H1 (cell line): ENCODE results near the gene MELK. TPM values are rescaled to one million over a fixed set of nuclear protein-coding genes. Genes with fewer than 3 reads are reported as not detected.

Source experiments
- CTCF ChIA-PET: fragments of 300-600 bp; sonication (Branson Sonifier 250); formaldehyde crosslinking; loops from one replicate; lab custom pipeline; 2021; ENCODE audit not compliant: partially characterized antibody; lab: Charles Lee
- POLR2A ChIA-PET: fragments of 300-600 bp; sonication (Branson Sonifier 250); formaldehyde crosslinking; loops from one replicate; lab custom pipeline; 2021; ENCODE audit warnings: inconsistent platforms; ENCODE audit not compliant: partially characterized antibody; lab: Charles Lee
- DNase-seq, 2 experiments: peaks; one replicate each; pipeline versions ENCODE4 v3.0.0 to v3.0.0-alpha.2; 2010 to 2022; ENCODE audit warnings: low spot score in 2 of 2, low read depth in 1 of 2, mixed read lengths in 1 of 2
- FAIRE-seq: peaks from 2 replicates; lab custom pipeline; 2011; peaks lifted over from hg19 to GRCh38; lab: Jason Lieb, UNC
- H2AFZ ChIP-seq: 2 replicates; pipeline ENCODE4 v1.8.1; 2012; ENCODE audit warnings: low read length, inconsistent platforms
- H2AK5ac ChIP-seq: 2 replicates; pipeline ENCODE4 v1.6.1; 2013; ENCODE audit warnings: low read depth, low read length
- H2BK120ac ChIP-seq: replicated peaks from 2 replicates; pipeline ENCODE3; 2013; ENCODE audit warnings: low read depth, low read length, inconsistent platforms
- H2BK12ac ChIP-seq: 2 replicates; pipeline ENCODE4 v1.6.1; 2013; ENCODE audit warnings: low read depth, low read length
- H2BK15ac ChIP-seq: 2 replicates; pipeline ENCODE4 v1.6.1; 2013; ENCODE audit warnings: low read length
- H2BK20ac ChIP-seq: 2 replicates; pipeline ENCODE4 v1.6.1; 2013; ENCODE audit warnings: low read length
- H2BK5ac ChIP-seq: 2 replicates; pipeline ENCODE4 v1.6.1; 2013; ENCODE audit warnings: low read depth, low read length
- H3K14ac ChIP-seq: 2 replicates; pipeline ENCODE4 v1.6.1; 2013; ENCODE audit warnings: inconsistent platforms; ENCODE audit not compliant: insufficient read length
- H3K18ac ChIP-seq: 2 replicates; pipeline ENCODE4 v1.6.1; 2013; ENCODE audit warnings: low read length; ENCODE audit errors: extremely low read depth
- H3K23ac ChIP-seq: 2 replicates; pipeline ENCODE4 v1.6.1; 2013; ENCODE audit warnings: inconsistent platforms; ENCODE audit not compliant: insufficient read length
- H3K23me2 ChIP-seq: 2 replicates; pipeline ENCODE4 v1.6.1; 2013; ENCODE audit warnings: low read depth, low read length
- H3K27ac ChIP-seq: 2 replicates; pipeline ENCODE4 v1.6.1; 2011; ENCODE audit warnings: low read depth, low read length, inconsistent platforms
- H3K27me3 ChIP-seq, 4 experiments: replicated peaks in 1 of 4; 1 replicate in 1 of 4; 2 replicates in 3 of 4; pipeline versions ENCODE4 v1.6.1 to v1.8.1; 2011 to 2013; ENCODE audit warnings: low read length in 3 of 4, mild to moderate bottlenecking in 3 of 4, inconsistent platforms in 2 of 4, mixed read lengths in 2 of 4, moderate library complexity in 1 of 4; ENCODE audit not compliant: control insufficient read depth in 3 of 4, insufficient read depth in 3 of 4; ENCODE audit errors: extremely low read depth in 1 of 4
- H3K36me3 ChIP-seq, 4 experiments: 2 replicates each; pipeline versions ENCODE4 v1.6.1 to v1.8.1; 2011 to 2013; ENCODE audit warnings: mild to moderate bottlenecking in 4 of 4, low read length in 3 of 4, moderate library complexity in 2 of 4, control low read depth in 1 of 4, inconsistent platforms in 1 of 4; ENCODE audit not compliant: insufficient read depth in 4 of 4, control insufficient read depth in 2 of 4
- H3K4ac ChIP-seq: replicated peaks from 2 replicates; pipeline ENCODE3; 2013; ENCODE audit warnings: low read length, low read depth, mixed read lengths, inconsistent platforms; ENCODE audit not compliant: insufficient read length
- H3K4me1 ChIP-seq, 4 experiments: replicated peaks in 1 of 4; 1 replicate in 1 of 4; 2 replicates in 3 of 4; pipeline versions ENCODE4 v1.6.1 to v1.8.1; 2011 to 2013; ENCODE audit warnings: low read length in 3 of 4, inconsistent platforms in 2 of 4, mixed read lengths in 1 of 4; ENCODE audit not compliant: insufficient read depth in 4 of 4, control insufficient read depth in 3 of 4
- H3K4me2 ChIP-seq, 2 experiments: 2 replicates each; pipeline versions ENCODE4 v1.6.1 to v1.8.1; 2011 to 2013; ENCODE audit warnings: low read depth in 2 of 2, low read length in 2 of 2, control low read depth in 1 of 2, inconsistent platforms in 1 of 2, mild to moderate bottlenecking in 1 of 2; ENCODE audit not compliant: insufficient read depth in 1 of 2
- H3K4me3 ChIP-seq, 4 experiments: fragments of 200-600, 300-600 bp in 1 of 4; sonication (generic), shearing (Covaris generic), sonication (Bioruptor Twin) in 1 of 4; 2 replicates each; pipeline versions ENCODE4 v1.5.1 to v1.8.1; 2011 to 2016; ENCODE audit warnings: low read length in 4 of 4, low read depth in 3 of 4, control low read depth in 2 of 4, inconsistent platforms in 2 of 4, mild to moderate bottlenecking in 2 of 4, mixed read lengths in 1 of 4, moderate library complexity in 1 of 4; ENCODE audit not compliant: insufficient read depth in 2 of 4; ENCODE audit errors: extremely low read depth in 1 of 4
- H3K56ac ChIP-seq: replicated peaks from 2 replicates; pipeline ENCODE3; 2013; ENCODE audit warnings: low read depth, mild to moderate bottlenecking, mixed read lengths, low read length, inconsistent platforms; ENCODE audit not compliant: insufficient read length
- H3K79me1 ChIP-seq: 2 replicates; pipeline ENCODE4 v1.6.1; 2013; ENCODE audit warnings: low read depth, low read length, control low read depth
- H3K79me2 ChIP-seq, 2 experiments: 2 replicates each; pipeline versions ENCODE4 v1.6.1 to v1.8.1; 2012 to 2013; ENCODE audit warnings: low read length in 2 of 2, mild to moderate bottlenecking in 2 of 2, inconsistent platforms in 1 of 2; ENCODE audit not compliant: insufficient read depth in 2 of 2, control insufficient read depth in 1 of 2
- H3K9ac ChIP-seq, 4 experiments: replicated peaks in 1 of 4; 1 replicate in 1 of 4; 2 replicates in 3 of 4; pipeline versions ENCODE4 v1.6.1 to v1.8.1; 2011 to 2013; ENCODE audit warnings: low read depth in 3 of 4, low read length in 3 of 4, control low read depth in 2 of 4, mild to moderate bottlenecking in 2 of 4, moderate library complexity in 2 of 4, inconsistent platforms in 1 of 4; ENCODE audit errors: extremely low read depth in 1 of 4
- H3K9me3 ChIP-seq, 2 experiments: 2 replicates each; pipeline versions ENCODE4 v1.6.1 to v1.8.1; 2012 to 2013; ENCODE audit warnings: mild to moderate bottlenecking in 2 of 2, moderate library complexity in 2 of 2, control low read depth in 1 of 2, inconsistent platforms in 1 of 2, low read depth in 1 of 2, low read length in 1 of 2, mixed read lengths in 1 of 2; ENCODE audit not compliant: insufficient read depth in 2 of 2
- H4K20me1 ChIP-seq, 2 experiments: replicated peaks in 1 of 2; 2 replicates each; pipeline versions ENCODE3 to v1.8.1; 2011 to 2013; ENCODE audit warnings: inconsistent platforms in 2 of 2, low read length in 2 of 2, mild to moderate bottlenecking in 1 of 2; ENCODE audit not compliant: insufficient read depth in 2 of 2, control insufficient read depth in 1 of 2
- H4K5ac ChIP-seq: 2 replicates; pipeline ENCODE4 v1.6.1; 2013; ENCODE audit warnings: low read length, low read depth, mixed read lengths, inconsistent platforms; ENCODE audit not compliant: insufficient read length
- H4K8ac ChIP-seq: 2 replicates; pipeline ENCODE4 v1.8.0; 2013; ENCODE audit warnings: mild to moderate bottlenecking, moderate library complexity, low read length, inconsistent platforms; ENCODE audit not compliant: insufficient read depth; ENCODE audit errors: extremely low read depth
- H4K91ac ChIP-seq: replicated peaks from 2 replicates; pipeline ENCODE3; 2013; ENCODE audit warnings: low read length, mixed read lengths, inconsistent platforms; ENCODE audit not compliant: insufficient read length
- CTBP2 ChIP-seq: IDR thresholded peaks from 2 replicates; pipeline ENCODE4 v1.7.0; 2011; ENCODE audit warnings: borderline replicate concordance, mild to moderate bottlenecking, moderate library complexity, mixed read lengths, low read length; ENCODE audit not compliant: insufficient read depth, insufficient read length
- HDAC6 ChIP-seq: IDR thresholded peaks from one replicate; pipeline ENCODE4 v1.7.1; 2012; ENCODE audit warnings: low read depth, mild to moderate bottlenecking, inconsistent platforms, low read length, moderate library complexity
- KDM1A ChIP-seq: fragments of 200-600, 300-600 bp; sonication (generic); IDR thresholded peaks from 2 replicates; pipeline ENCODE4 v1.7.1; 2016; ENCODE audit warnings: mild to moderate bottlenecking, low read length, borderline replicate concordance
- KDM4A ChIP-seq: IDR thresholded peaks from one replicate; pipeline ENCODE4 v1.7.1; 2012; ENCODE audit warnings: low read depth, mild to moderate bottlenecking, moderate library complexity, low read length, inconsistent platforms; ENCODE audit not compliant: severe bottlenecking
- POLR2A ChIP-seq, 2 experiments: IDR thresholded peaks; 1 replicate in 1 of 2; 2 replicates in 1 of 2; pipeline ENCODE4 v1.6.1; 2011; ENCODE audit warnings: low read depth in 2 of 2, low read length in 2 of 2, mild to moderate bottlenecking in 2 of 2; ENCODE audit errors: control extremely low read depth in 1 of 2
- WGBS, 2 experiments: shearing (Covaris generic) in 1 of 2; methylation state at CpG; one replicate each; pipeline versions ENCODE4 v1.1.6 to v1.1.7; 2013 to 2015; ENCODE audit warnings: low lambda C conversion rate in 2 of 2, mixed read lengths in 2 of 2, inconsistent platforms in 1 of 2, low coverage in 1 of 2, missing lambda C conversion rate in 1 of 2; ENCODE audit not compliant: insufficient replicate concordance in 2 of 2, insufficient coverage in 1 of 2, insufficient read length in 1 of 2; ENCODE audit errors: extremely low coverage in 1 of 2, missing lambda C conversion rate in 1 of 2; 5-methylcytosine and 5-hydroxymethylcytosine counted together
- polyA plus RNA-seq, 7 experiments: library from polyadenylated mRNA; depleted of rRNA in 3 of 7; stranded (reverse) in 5 of 7; unstranded in 2 of 7; fragments of >200 nt in 5 of 7; fragments of 200-250 nt in 2 of 7; gene quantifications; 1 replicate in 5 of 7; 2 replicates in 1 of 7; 4 replicates in 1 of 7; pipeline versions ENCODE4 v1.2.1 to v1.2.3, GENCODE V29; 2011 to 2013; ENCODE audit warnings: missing spikeins in 2 of 7, mixed read lengths in 2 of 7
- total RNA-seq: library from RNA; stranded (reverse); fragmentation: NEBNext Ultra II Directional; extraction: Animal tissue kit (Norgen Biotek cat#: 25700); gene quantifications from 2 replicates; pipeline ENCODE4 v1.2.1, GENCODE V29; 2021

MELK gene
- total and polyA plus RNA-seq, 2 of the 8 experiments (the other 6 are each of a cell fraction or from before 2014, with no cell fraction given), result 26.2 to 53.1 TPM

GRCh38 chr9:36676778-36677485 lies 104.2 kb downstream of the MELK start:
- Histone ChIP-seq H2BK5ac (no peak overlapping the region), H3K4me3 (no peak overlapping the region), H3K79me2 (no peaks in the 10 kb centered on the region), H2AFZ (no peak overlapping the region), H2BK12ac (no peak overlapping the region), H2AK5ac (no peak overlapping the region), H3K4ac (no peak overlapping the region), H3K18ac (no peak overlapping the region), H3K27me3 (no peaks in the 10 kb centered on the region), H4K5ac (no peak overlapping the region), H3K9ac (no peak overlapping the region), H3K36me3 (peaks cover 0 to 31% (median 12%) of the 10 kb centered on the region in 4 experiments; a peak in 4 of 8 replicates), H3K23ac (no peak overlapping the region), H2BK15ac (no peak overlapping the region), H2BK120ac (no peak overlapping the region), H4K8ac (no peak overlapping the region), H3K27ac (no peak overlapping the region), H3K9me3 (peaks cover 6 to 9% of the 10 kb centered on the region in 2 experiments; a peak in 2 of 4 replicates), H4K91ac (no peak overlapping the region), H3K56ac (no peak overlapping the region), H4K20me1 (no peaks in the 10 kb centered on the region), H3K4me2 (no peak overlapping the region), H3K79me1 (no peaks in the 10 kb centered on the region), H2BK20ac (no peak overlapping the region), H3K14ac (no peak overlapping the region), H3K23me2 (no peaks in the 10 kb centered on the region), H3K4me1 (no peaks in the 10 kb centered on the region)
- FAIRE-seq, result no peak
- POLR2A ChIA-PET, result no interaction called here
- TF ChIP-seq KDM4A (no peak), KDM1A (no peak), HDAC6 (no peak), CTBP2 (no peak), POLR2A (IDR thresholded peaks at IDR 0.05; ENCODE audit: control extremely low read depth in 1 of 2, low read depth in 2 of 2, low read length in 2 of 2) (no peak)
- CTCF ChIA-PET, result interaction anchor here (0.5 to 1.4 kb wide), 4 partner anchors 12 to 668 kb away, joined by 3 to 4 read pairs (median 4); no protein-coding TSS in a partner anchor
- WGBS, 2 experiments, result 93% methylated on average over 8 of the region's 8 CpGs; no CpG with 5 or more reads in 1 of the 2 experiments
- DNase-seq, result no peak
